Measurements from ENCODE around the gene MFAP2.

Gene MFAP2

GRCh38 chr1:17007121-17007520 is 26.7 kb upstream of the MFAP2 start:
- H3K27ac ChIP-seq = no peak overlapping the region
- TF ChIP-seq CTCF (conservative IDR thresholded peaks at IDR 0.05) = no peak

GRCh38 chr1:17005365-17005740 is 24.9 kb upstream of the MFAP2 start:
- TF ChIP-seq CTCF (conservative IDR thresholded peaks at IDR 0.05) = 0 out of 2 replicates have a peak, but pooled peaks have one; percentile 1
- no peak overlapping the region for H3K27ac ChIP-seq

GRCh38 chr1:17004466-17005364 is 24.3 kb upstream of the MFAP2 start:
- peak; percentile 8; the same call in 1 of the 2 replicates for TF ChIP-seq CTCF (conservative IDR thresholded peaks at IDR 0.05)
- no peak overlapping the region; the same call in 1 of the 2 replicates for H3K27ac ChIP-seq

- no peak overlapping the region for H3K27ac ChIP-seq
Measured at GRCh38 chr1:17002524-17002902, 22.1 kb upstream of the MFAP2 start.

GRCh38 chr1:17001760-17002523 is 21.5 kb upstream of the MFAP2 start:
- no peak overlapping the region for H3K27ac ChIP-seq
- no peak for TF ChIP-seq CTCF (conservative IDR thresholded peaks at IDR 0.05)

More at GRCh38 chr1:17002524-17002902, 22.1 kb upstream of the MFAP2 start:
- no peak for TF ChIP-seq CTCF (conservative IDR thresholded peaks at IDR 0.05)

GRCh38 chr1:16999863-17000262 is 19.4 kb upstream of the MFAP2 start:
- peak; percentile 33; the same call in 1 of the 2 replicates for TF ChIP-seq CTCF (conservative IDR thresholded peaks at IDR 0.05)
- no peak overlapping the region for H3K27ac ChIP-seq

GRCh38 chr1:16998589-16998988 is 18.2 kb upstream of the MFAP2 start:
- no peak for TF ChIP-seq CTCF (conservative IDR thresholded peaks at IDR 0.05)
- no peak overlapping the region for H3K27ac ChIP-seq

All from VCaP (cell line).